ENCODE measurements around the gene C4B. TPM values are rescaled to one million over a fixed set of nuclear protein-coding genes. Genes with fewer than 3 reads are reported as not detected.
A peak's percentile ranks its signal among the peaks of the same experiment; 100 is the strongest.
"Not testable (repeated sequence)": the region's sequence is repeated elsewhere in the genome, so short reads cannot be mapped to it uniquely, and the experiment has no call there.

Gene C4B
- total RNA-seq, 4 donors from 2014 or later: 11.0 to 80.0 (median 20.3) TPM

DNA sequence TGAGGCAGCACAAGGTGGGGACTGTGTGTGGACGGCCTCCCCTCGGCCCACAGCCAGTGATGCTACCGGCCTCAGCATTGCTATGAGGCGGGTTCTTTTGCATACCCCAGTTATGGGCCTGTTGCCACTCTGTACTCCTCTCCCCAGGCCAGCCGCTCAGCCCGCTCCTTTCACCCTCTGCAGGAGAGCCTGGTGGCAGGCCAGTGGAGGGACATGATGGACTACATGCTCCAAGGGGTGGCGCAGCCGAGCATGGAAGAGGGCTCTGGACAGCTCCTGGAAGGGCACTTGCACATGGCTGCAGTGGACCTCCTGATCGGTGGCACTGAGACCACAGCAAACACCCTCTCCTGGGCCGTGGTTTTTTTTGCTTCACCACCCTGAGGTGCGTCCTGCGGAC lies 7.5 kb upstream of the C4B start:
- peak in 1 of 3 donors; percentile 5 for DNase-seq
- not testable (repeated sequence) for H3K36me3 ChIP-seq, H3K4me1 ChIP-seq, H3K9me3 ChIP-seq, H3K27ac ChIP-seq, H3K27me3 ChIP-seq, H3K4me3 ChIP-seq

DNA sequence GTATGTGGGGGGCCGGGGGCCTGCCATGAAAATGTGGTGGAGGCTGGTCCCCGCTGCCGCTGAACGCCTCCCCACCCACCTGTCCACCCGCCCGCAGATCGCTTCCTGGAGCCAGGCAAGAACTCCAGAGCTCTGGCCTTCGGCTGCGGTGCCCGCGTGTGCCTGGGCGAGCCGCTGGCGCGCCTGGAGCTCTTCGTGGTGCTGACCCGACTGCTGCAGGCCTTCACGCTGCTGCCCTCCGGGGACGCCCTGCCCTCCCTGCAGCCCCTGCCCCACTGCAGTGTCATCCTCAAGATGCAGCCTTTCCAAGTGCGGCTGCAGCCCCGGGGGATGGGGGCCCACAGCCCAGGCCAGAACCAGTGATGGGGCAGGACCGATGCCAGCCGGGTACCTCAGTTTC lies 6.6 kb upstream of the C4B start:
- not testable (repeated sequence) for H3K4me1 ChIP-seq, H3K27ac ChIP-seq, H3K36me3 ChIP-seq, H3K4me3 ChIP-seq, DNase-seq, H3K9me3 ChIP-seq, H3K27me3 ChIP-seq

DNA sequence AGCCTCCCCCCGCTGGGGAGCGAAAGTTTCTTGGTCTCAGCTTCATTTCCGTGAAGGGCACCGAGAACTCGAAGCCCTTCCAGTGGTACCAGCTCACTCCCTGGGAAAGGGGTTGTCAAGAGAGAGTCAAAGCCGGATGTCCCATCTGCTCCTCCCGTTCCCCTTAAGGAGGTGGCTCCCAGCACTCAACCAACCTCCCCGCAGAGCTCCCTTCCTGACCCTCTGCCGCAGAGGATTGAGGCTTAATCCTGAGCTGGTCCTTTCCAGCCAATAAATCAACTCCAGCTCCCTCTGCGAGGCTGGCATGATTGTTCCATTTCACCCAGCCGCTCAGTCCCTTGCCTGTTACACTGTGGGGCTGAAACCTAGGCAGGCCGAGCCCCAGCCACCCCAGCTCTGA lies 6.0 kb upstream of the C4B start:
- not testable (repeated sequence) for H3K27me3 ChIP-seq, H3K27ac ChIP-seq, H3K9me3 ChIP-seq, H3K4me1 ChIP-seq, DNase-seq, H3K4me3 ChIP-seq, H3K36me3 ChIP-seq

DNA sequence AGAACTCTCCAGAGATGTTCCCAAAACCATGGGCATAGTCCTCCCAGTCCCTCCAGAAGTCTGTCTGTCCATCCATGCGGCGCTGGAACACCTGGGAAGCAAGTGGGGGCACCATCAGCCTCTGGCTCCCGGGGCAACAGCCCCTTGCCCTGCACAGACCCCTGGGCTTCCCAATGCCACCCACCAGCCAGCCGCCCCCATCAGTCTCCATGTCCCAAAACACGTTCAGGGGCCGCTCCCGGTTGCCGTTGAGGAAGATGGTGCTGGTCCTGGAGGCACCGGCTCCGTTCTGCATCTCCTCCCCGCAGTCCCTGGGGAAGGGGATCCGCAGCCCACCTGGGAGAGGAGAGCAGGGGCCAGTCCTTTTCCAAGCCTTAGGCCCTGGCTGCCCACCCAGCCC lies 5.1 kb upstream of the C4B start:
- not testable (repeated sequence) for H3K36me3 ChIP-seq, H3K4me3 ChIP-seq, H3K9me3 ChIP-seq, H3K27ac ChIP-seq, H3K4me1 ChIP-seq, H3K27me3 ChIP-seq
- peak in 1 of 3 donors; percentile 4 for DNase-seq

DNA sequence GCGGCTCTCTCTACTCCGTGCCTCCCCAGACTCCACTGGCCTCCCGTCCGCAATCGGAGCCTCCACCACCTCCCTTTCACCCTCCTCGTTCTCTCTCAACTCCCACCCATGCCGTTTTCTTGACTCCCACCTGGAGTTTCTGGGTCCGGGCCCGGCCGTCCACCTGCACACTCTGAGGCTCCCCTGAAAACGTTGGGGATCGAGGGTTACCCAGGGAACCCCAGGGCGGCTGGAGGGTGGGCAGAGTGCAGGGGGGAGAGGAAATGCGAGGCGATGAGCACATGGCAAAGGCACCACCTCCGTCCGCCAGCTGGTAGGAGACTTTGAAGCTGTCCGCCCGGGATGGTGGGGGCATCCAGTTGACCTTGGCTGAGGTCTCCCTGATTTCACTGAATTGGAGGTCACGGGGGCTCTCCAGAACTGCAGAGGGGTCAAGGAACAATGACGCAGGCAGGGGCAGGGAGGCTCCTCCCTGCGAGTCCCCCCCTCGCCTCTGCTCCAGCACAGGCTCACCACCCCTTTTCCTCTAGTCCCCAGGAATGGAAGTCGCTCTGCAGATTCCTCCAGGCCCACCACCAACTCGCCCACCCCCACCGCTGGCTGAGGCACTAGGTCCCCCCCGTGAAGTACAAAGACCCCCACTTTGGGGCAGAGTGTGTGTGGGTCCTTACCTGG lies 3.6 kb upstream of the C4B start:
- DNase-seq: peak in 1 of 3 donors; percentile 24
- H3K9me3 ChIP-seq: not testable (repeated sequence)

DNA sequence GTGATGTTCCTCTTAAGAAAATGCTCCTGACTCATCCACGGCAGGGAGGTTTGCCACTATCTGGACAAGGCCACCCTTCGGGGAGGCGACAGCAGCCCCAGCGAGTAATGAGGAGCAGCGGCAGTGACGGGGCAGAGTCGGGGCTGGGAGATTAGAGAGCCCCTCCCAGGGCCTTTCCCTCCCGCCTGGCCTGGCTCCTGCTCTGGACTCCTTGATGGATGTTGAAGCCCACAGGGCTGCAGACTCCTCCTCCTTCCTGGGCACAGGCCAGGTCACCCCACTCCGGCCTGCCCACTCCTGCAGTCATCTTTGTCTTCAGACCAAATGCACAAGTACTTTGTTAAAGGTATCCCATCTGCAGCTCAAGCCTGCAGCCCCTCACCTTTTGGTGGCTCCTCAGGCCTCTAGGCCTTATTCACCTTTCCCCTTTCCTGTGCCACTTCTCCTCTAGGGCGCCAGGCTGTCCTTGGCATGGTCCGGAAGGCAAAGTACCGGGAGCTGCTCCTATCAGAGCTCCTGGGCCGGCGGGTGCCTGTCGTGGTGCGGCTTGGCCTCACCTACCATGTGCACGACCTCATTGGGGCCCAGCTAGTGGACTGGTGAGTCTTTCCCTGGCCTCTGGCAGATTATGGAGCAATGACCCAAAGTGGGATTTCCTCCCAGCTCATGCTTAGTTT lies 1.5 kb upstream of the C4B start:
- peak in 2 of 3 donors; percentile 14 to 39 for DNase-seq
- H3K36me3 ChIP-seq, H3K4me3 ChIP-seq, H3K27ac ChIP-seq, H3K9me3 ChIP-seq, H3K4me1 ChIP-seq, H3K27me3 ChIP-seq: not testable (repeated sequence)

More for the DNA sequence above, 3.6 kb upstream of the C4B start:
- not testable (repeated sequence) for H3K27ac ChIP-seq, H3K36me3 ChIP-seq, H3K27me3 ChIP-seq, H3K4me3 ChIP-seq, H3K4me1 ChIP-seq

DNA sequence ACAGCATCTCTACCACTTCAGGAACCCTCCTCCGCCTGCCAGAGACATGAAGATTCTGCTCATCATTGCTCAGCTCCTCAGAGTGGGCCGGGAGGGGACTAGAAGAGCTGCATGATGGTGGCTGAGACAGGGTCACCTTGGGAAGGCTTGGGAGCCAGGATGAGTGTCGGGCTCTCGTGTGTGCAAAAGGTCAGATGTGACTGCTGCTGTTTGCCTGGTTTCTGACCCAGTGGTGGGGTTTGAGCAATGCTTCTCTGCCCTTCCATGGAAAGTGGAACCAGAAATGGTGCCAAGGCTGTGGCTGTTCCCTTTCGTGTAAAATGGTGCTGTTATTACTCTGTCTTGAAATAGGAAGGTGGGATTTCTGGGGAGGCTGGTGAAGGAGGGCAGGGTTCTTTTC lies 857 bp upstream of the C4B start:
- not testable (repeated sequence) for DNase-seq, H3K27me3 ChIP-seq, H3K4me1 ChIP-seq, H3K9me3 ChIP-seq, H3K36me3 ChIP-seq, H3K4me3 ChIP-seq, H3K27ac ChIP-seq

DNA sequence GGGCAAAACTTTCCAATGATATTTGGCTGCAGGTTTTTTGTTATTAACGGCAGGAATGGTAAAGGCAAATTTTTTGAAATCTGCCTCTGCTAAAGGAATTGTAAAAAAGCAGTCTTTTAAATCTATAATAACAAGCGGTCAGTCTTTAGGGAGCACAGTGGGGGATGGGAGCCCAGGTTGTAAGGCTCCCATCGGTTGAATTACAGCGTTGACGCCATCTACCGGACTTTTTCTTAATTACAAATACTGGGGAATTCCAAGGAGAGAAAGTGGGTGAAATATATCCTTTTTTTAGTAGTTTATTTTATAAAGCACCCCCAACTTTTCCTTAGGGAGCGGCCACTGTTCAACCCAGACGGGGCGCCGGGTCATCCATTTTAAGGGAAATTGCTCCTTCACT lies 7.5 kb downstream of the C4B start:
- H3K27me3 ChIP-seq, H3K27ac ChIP-seq, DNase-seq: not testable (repeated sequence)

DNA sequence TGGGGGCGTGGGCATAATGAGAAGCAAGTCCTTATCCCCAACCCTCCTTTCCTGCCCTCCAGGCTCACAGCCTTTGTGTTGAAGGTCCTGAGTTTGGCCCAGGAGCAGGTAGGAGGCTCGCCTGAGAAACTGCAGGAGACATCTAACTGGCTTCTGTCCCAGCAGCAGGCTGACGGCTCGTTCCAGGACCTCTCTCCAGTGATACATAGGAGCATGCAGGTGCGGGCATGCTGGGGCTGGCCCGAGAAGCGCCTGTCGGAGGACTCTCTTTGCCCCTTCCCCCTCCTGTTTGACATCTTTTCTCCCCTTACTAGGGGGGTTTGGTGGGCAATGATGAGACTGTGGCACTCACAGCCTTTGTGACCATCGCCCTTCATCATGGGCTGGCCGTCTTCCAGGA lies 14.0 kb downstream of the C4B start:
- H3K27me3 ChIP-seq, H3K27ac ChIP-seq, H3K9me3 ChIP-seq, H3K4me1 ChIP-seq, H3K4me3 ChIP-seq, H3K36me3 ChIP-seq: not testable (repeated sequence)
- peak in 1 of 3 donors; percentile 9 for DNase-seq

More for the DNA sequence above, 7.5 kb downstream of the C4B start:
- not testable (repeated sequence) for H3K9me3 ChIP-seq, H3K36me3 ChIP-seq, H3K4me1 ChIP-seq, H3K4me3 ChIP-seq

DNA sequence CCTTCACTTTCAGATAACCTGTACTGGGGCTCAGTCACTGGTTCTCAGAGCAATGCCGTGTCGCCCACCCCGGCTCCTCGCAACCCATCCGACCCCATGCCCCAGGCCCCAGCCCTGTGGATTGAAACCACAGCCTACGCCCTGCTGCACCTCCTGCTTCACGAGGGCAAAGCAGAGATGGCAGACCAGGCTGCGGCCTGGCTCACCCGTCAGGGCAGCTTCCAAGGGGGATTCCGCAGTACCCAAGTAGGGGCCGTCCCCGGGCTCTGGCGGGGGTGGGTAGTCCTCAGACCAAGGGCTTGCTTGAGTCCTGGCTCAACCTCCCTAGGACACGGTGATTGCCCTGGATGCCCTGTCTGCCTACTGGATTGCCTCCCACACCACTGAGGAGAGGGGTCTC lies 15.0 kb downstream of the C4B start:
- H3K4me3 ChIP-seq, H3K36me3 ChIP-seq, H3K9me3 ChIP-seq, H3K27me3 ChIP-seq, H3K27ac ChIP-seq, H3K4me1 ChIP-seq: not testable (repeated sequence)
- DNase-seq: peak in 1 of 3 donors; percentile 24

DNA sequence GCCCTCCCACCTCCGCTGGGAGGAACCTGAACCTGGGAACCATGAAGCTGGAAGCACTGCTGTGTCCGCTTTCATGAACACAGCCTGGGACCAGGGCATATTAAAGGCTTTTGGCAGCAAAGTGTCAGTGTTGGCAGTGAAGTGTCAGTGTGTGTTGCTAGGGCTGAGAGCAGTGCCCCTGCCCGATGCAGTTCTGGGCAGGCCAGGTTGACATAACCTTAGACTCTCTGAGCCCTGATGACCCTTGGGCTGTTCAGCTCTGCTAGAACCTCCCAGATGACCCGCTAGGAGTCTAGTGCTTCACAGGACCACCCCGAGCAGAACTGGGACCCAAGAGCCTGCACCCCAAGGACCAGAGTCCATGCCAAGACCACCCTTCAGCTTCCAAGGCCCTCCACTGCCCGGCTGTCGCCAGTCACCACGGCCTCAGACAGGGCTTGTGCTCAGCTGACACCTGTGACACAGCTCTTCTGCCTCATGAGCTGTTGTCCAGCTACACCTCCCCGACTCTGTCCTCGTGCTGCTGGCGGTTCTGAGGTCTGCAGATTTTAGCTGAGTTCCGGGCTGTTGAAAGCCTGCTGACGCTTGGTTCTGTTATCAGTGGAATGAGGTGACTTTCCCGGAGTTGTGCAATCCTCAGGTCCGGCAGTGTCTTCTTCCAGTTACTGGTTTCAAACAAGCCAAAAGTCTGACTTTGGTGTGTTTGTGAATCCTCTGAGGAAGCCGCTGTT lies 20.9 kb downstream of the C4B start:
- not testable (repeated sequence) for DNase-seq, H3K4me1 ChIP-seq

DNA sequence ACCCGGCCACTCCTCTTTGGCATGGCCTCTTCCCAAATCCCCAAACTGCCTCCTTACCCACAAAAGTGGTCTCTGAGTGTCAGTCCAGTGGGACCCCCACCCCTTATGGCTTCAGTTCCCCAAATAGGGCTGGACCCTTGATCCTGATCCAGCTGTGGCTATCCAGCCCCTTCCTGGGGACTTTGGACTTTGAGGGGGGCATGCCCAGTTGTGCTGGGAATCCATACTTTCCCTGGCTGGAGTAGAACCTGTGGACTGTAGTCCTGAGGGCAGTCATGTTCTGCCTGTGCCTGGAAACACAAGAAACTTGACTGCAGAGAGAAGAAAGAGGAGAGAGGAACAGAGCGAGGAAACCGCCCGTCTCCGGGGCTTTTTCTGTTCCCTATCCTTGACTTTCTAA lies 22.5 kb downstream of the C4B start:
- not testable (repeated sequence) for H3K36me3 ChIP-seq, H3K27ac ChIP-seq, H3K4me1 ChIP-seq, H3K9me3 ChIP-seq, H3K27me3 ChIP-seq, H3K4me3 ChIP-seq, DNase-seq

More for the DNA sequence above, 20.9 kb downstream of the C4B start:
- not testable (repeated sequence) for H3K4me3 ChIP-seq, H3K36me3 ChIP-seq, H3K9me3 ChIP-seq, H3K27me3 ChIP-seq, H3K27ac ChIP-seq

DNA sequence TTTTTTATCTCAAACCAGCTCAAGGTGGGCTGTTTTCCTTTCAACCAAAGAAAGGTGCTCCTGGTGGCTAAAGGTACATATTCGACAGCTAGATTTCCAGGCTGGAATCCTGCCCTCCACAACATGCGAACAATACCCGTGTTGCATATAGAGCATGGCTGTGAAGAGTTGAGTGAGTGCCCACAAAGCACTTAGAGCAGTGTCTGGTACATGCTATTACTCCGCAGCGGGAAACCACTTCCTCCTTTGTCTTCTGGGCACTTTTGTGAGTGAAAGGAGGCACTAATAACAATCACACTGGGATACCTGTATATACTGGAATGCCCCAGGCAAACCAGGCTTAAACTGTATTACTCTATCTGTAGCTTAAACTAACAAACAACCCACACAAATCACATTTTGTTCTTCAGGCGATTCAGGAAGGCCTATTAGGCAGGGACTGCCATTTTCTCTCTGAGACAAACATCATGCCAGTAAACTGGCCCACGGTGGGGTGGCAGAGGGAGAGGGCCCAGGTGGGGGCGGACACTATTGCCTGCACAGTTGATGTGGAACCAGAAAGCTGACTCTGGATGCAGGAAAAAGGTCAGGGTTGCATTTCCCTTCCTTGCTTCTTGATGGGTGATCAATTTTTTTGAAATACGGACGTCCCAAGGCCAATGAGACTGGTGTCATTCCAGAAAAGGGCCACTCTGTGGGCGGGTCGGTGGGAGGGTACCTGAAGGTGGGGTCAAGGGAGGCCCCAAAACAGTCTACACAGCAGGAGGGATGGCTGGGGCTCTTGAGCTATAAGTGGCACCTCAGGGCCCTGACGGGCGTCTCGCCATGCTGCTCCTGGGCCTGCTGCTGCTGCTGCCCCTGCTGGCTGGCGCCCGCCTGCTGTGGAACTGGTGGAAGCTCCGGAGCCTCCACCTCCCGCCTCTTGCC lies 23.3 kb downstream of the C4B start, which contains the start of gene CYP21A2:
CYP21A2 (plus strand) TSS at position 818 of the 927 bp plus-strand sequence; CDS start at position 826, 8 bp downstream.
- H3K9me3 ChIP-seq, DNase-seq, H3K27ac ChIP-seq, H3K4me3 ChIP-seq, H3K27me3 ChIP-seq, H3K4me1 ChIP-seq, H3K36me3 ChIP-seq: not testable (repeated sequence)

DNA sequence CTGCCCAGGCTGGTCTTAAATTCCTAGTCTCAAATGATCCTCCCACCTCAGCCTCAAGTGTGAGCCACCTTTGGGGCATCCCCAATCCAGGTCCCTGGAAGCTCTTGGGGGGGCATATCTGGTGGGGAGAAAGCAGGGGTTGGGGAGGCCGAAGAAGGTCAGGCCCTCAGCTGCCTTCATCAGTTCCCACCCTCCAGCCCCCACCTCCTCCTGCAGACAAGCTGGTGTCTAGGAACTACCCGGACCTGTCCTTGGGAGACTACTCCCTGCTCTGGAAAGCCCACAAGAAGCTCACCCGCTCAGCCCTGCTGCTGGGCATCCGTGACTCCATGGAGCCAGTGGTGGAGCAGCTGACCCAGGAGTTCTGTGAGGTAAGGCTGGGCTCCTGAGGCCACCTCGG lies 24.3 kb downstream of the C4B start:
- H3K27me3 ChIP-seq, DNase-seq, H3K27ac ChIP-seq, H3K36me3 ChIP-seq, H3K4me3 ChIP-seq, H3K9me3 ChIP-seq, H3K4me1 ChIP-seq: not testable (repeated sequence)
